ENCODE measurements around the gene KIF13A.
"Not testable (repeated sequence)": the region's sequence is repeated elsewhere in the genome, so short reads cannot be mapped to it uniquely, and the experiment has no call there.

KIF13A gene

DNA sequence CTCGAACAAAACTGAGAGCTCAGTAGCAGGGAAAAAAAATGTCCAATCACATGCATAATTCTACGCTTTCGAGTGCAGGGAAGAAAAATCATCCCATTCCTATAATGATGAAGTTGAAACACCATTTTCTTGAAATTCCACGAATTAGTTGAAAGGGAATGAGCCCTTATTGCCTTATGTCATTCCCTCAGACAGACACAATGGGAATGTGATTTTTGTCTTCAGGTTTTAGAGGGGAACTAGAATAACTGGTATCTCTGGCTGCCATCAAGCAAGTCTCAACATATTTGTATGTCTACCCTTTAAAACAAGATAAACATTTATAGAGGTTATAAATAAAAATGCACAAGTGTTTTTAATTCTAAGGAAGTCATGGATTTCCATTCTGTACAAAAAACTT lies 87.9 kb downstream of the KIF13A start:
- Histone ChIP-seq H3K9me3 (ENCODE audit: low read depth, low read length) (peaks cover 15% of the 10 kb centered on the region), H3K36me3 (ENCODE audit: insufficient read depth, low read length) (peaks cover 4% of the 10 kb centered on the region), H3K27ac (no peak overlapping the region)

GRCh38 chr6:17897681-17898080 lies 89.8 kb downstream of the KIF13A start:
- peaks cover 7% of the 10 kb centered on the region for H3K36me3 ChIP-seq (ENCODE audit: insufficient read depth, low read length)
- TF ChIP-seq EZH2 (IDR thresholded peaks at IDR 0.05) (no peak), FOXP2 (optimal IDR thresholded peaks at IDR 0.05; ENCODE audit: control extremely low read depth, extremely low read length, insufficient read depth) (no peak), POLR2AphosphoS5 (IDR thresholded peaks at IDR 0.05; ENCODE audit: borderline replicate concordance, low read depth, low read length) (no peak)
- no peak overlapping the region for H3K27ac ChIP-seq
- no peak for DNase-seq (ENCODE audit: low read depth, low spot score)
- peaks cover 17% of the 10 kb centered on the region for H3K9me3 ChIP-seq (ENCODE audit: low read depth, low read length)
- H3K4me3 ChIP-seq: no peak overlapping the region
- H3K9ac ChIP-seq (ENCODE audit: insufficient read length): no peak overlapping the region

More for the DNA sequence above, 87.9 kb downstream of the KIF13A start:
- no peak for DNase-seq (ENCODE audit: low read depth, low spot score)
- no peak overlapping the region for H3K9ac ChIP-seq (ENCODE audit: insufficient read length)
- no peak for TF ChIP-seq POLR2AphosphoS5 (IDR thresholded peaks at IDR 0.05; ENCODE audit: borderline replicate concordance, low read depth, low read length)
- no peak for TF ChIP-seq FOXP2 (optimal IDR thresholded peaks at IDR 0.05; ENCODE audit: control extremely low read depth, extremely low read length, insufficient read depth)
- TF ChIP-seq EZH2 (IDR thresholded peaks at IDR 0.05): no peak
- H3K4me3 ChIP-seq: no peak overlapping the region

DNA sequence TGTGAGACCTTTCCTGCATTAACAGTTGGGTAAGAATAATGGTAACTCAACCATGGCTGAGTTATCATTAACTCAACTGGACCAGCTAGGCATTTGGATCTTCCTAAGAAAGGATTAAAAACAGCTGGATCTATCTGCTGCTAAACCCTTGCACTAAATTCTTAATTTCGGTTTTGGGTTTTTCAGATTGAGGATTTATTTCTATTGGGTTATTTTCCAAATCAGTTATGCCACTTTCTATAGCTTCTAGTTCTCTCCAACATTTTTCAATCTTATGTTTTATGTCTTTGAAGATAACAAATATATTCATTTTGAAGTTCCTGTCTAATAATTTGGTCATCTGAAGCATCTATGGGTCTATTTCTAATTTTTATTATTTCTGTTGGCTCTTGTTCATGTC lies 92.5 kb downstream of the KIF13A start:
- H3K36me3 ChIP-seq (ENCODE audit: insufficient read depth, low read length): peaks cover 7% of the 10 kb centered on the region
- no peak for TF ChIP-seq FOXP2 (optimal IDR thresholded peaks at IDR 0.05; ENCODE audit: control extremely low read depth, extremely low read length, insufficient read depth)
- TF ChIP-seq EZH2 (IDR thresholded peaks at IDR 0.05): no peak
- no peak for TF ChIP-seq POLR2AphosphoS5 (IDR thresholded peaks at IDR 0.05; ENCODE audit: borderline replicate concordance, low read depth, low read length)
- H3K27ac ChIP-seq: no peak overlapping the region
- H3K9me3 ChIP-seq (ENCODE audit: low read depth, low read length): peaks cover 17% of the 10 kb centered on the region
- H3K9ac ChIP-seq (ENCODE audit: insufficient read length): no peak overlapping the region
- no peak for DNase-seq (ENCODE audit: low read depth, low spot score)
- H3K4me3 ChIP-seq: no peak overlapping the region

- Histone ChIP-seq H3K27ac (no peak overlapping the region), H3K36me3 (ENCODE audit: insufficient read depth, low read length) (peaks cover 7% of the 10 kb centered on the region), H3K9me3 (ENCODE audit: low read depth, low read length) (peaks cover 17% of the 10 kb centered on the region), H3K9ac (ENCODE audit: insufficient read length) (no peak overlapping the region), H3K4me3 (no peak overlapping the region)
- no peak for DNase-seq (ENCODE audit: low read depth, low spot score)
- TF ChIP-seq EZH2 (IDR thresholded peaks at IDR 0.05) (no peak), POLR2AphosphoS5 (IDR thresholded peaks at IDR 0.05; ENCODE audit: borderline replicate concordance, low read depth, low read length) (no peak), FOXP2 (optimal IDR thresholded peaks at IDR 0.05; ENCODE audit: control extremely low read depth, extremely low read length, insufficient read depth) (no peak)
These were observed 93.2 kb downstream of the KIF13A start for GRCh38 chr6:17894191-17894590.

GRCh38 chr6:17892097-17892686 lies 95.2 kb downstream of the KIF13A start:
- H3K36me3 ChIP-seq (ENCODE audit: insufficient read depth, low read length): peaks cover 7% of the 10 kb centered on the region; the same call in 1 of the 2 replicates
- peaks cover 17% of the 10 kb centered on the region for H3K9me3 ChIP-seq (ENCODE audit: low read depth, low read length)
- no peak overlapping the region for H3K9ac ChIP-seq (ENCODE audit: insufficient read length)
- H3K27ac ChIP-seq: no peak overlapping the region
- no peak for DNase-seq (ENCODE audit: low read depth, low spot score)
- TF ChIP-seq FOXP2 (optimal IDR thresholded peaks at IDR 0.05; ENCODE audit: control extremely low read depth, extremely low read length, insufficient read depth) (no peak), EZH2 (IDR thresholded peaks at IDR 0.05) (no peak), POLR2AphosphoS5 (IDR thresholded peaks at IDR 0.05; ENCODE audit: borderline replicate concordance, low read depth, low read length) (no peak)
- no peak overlapping the region for H3K4me3 ChIP-seq

DNA sequence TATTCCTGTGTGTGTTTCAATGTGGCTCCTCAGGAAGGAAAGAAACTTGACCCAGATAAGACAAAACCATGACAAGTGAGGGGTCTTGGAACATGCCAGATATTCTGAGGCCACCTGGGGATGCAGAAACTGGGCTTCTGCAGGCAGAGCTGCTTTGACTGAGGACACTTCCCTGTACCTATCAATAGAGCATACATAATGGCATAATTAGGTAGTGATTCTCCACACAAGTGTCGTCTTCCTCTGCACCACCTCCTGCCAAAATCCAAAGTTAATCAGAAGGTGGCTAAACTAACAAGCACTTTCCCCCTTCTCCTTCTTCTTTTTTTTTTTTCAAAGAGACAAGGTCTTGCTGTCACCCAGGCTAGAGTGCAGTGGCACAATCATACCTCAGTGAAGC lies 97.1 kb downstream of the KIF13A start:
- H3K27ac ChIP-seq: no peak overlapping the region
- H3K9me3 ChIP-seq (ENCODE audit: low read depth, low read length): peaks cover 10% of the 10 kb centered on the region
- no peak overlapping the region for H3K9ac ChIP-seq (ENCODE audit: insufficient read length)
- no peak overlapping the region for H3K4me3 ChIP-seq
- no peak for DNase-seq (ENCODE audit: low read depth, low spot score)
- TF ChIP-seq EZH2 (IDR thresholded peaks at IDR 0.05): no peak
- no peak for TF ChIP-seq FOXP2 (optimal IDR thresholded peaks at IDR 0.05; ENCODE audit: control extremely low read depth, extremely low read length, insufficient read depth)
- TF ChIP-seq POLR2AphosphoS5 (IDR thresholded peaks at IDR 0.05; ENCODE audit: borderline replicate concordance, low read depth, low read length): no peak
- H3K36me3 ChIP-seq (ENCODE audit: insufficient read depth, low read length): peaks cover 7% of the 10 kb centered on the region; the same call in 1 of the 2 replicates

- not testable (repeated sequence) for H3K9me3 ChIP-seq (ENCODE audit: low read depth, low read length); DNase-seq (ENCODE audit: low read depth, low spot score); H3K27ac ChIP-seq; H3K36me3 ChIP-seq (ENCODE audit: insufficient read depth, low read length); H3K4me3 ChIP-seq; H3K9ac ChIP-seq (ENCODE audit: insufficient read length)
These were observed 97.7 kb downstream of the KIF13A start for GRCh38 chr6:17889777-17890176.

DNA sequence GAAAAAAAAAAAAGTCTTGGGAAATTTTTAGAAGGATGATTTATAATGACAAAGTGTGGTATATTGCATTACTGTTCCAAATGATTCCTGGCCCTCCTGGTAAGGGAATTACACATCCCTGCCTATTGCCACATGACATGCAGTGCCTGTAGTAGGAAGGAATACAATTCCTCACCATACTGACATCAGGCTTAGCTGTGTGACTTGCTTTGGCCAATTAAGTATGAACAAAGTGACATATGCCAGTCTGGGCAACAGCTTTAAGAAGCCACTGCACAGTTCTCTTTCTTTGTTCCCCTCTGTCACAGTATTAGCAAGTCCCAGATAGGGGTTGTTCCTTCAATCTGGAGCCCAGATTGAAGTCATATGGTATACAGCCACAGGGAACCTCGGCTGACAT lies 100.5 kb downstream of the KIF13A start:
- Histone ChIP-seq H3K27ac (no peak overlapping the region), H3K36me3 (ENCODE audit: insufficient read depth, low read length) (no peaks in the 10 kb centered on the region), H3K9me3 (ENCODE audit: low read depth, low read length) (no peaks in the 10 kb centered on the region), H3K9ac (ENCODE audit: insufficient read length) (no peak overlapping the region), H3K4me3 (no peak overlapping the region)
- DNase-seq (ENCODE audit: low read depth, low spot score): no peak
- TF ChIP-seq FOXP2 (optimal IDR thresholded peaks at IDR 0.05; ENCODE audit: control extremely low read depth, extremely low read length, insufficient read depth) (no peak), EZH2 (IDR thresholded peaks at IDR 0.05) (no peak)

GRCh38 chr6:17885889-17886576 lies 101.4 kb downstream of the KIF13A start:
- Histone ChIP-seq H3K9ac (ENCODE audit: insufficient read length) (no peak overlapping the region), H3K9me3 (ENCODE audit: low read depth, low read length) (no peaks in the 10 kb centered on the region), H3K36me3 (ENCODE audit: insufficient read depth, low read length) (no peaks in the 10 kb centered on the region), H3K4me3 (no peak overlapping the region), H3K27ac (no peak overlapping the region)
- DNase-seq (ENCODE audit: low read depth, low spot score): no peak
- no peak for TF ChIP-seq EZH2 (IDR thresholded peaks at IDR 0.05)
- no peak for TF ChIP-seq FOXP2 (optimal IDR thresholded peaks at IDR 0.05; ENCODE audit: control extremely low read depth, extremely low read length, insufficient read depth)
- TF ChIP-seq POLR2AphosphoS5 (IDR thresholded peaks at IDR 0.05; ENCODE audit: borderline replicate concordance, low read depth, low read length): no peak

Data from SK-N-MC (cell line).